ENCODE results near the gene OOSP3.

Gene OOSP3

DNA sequence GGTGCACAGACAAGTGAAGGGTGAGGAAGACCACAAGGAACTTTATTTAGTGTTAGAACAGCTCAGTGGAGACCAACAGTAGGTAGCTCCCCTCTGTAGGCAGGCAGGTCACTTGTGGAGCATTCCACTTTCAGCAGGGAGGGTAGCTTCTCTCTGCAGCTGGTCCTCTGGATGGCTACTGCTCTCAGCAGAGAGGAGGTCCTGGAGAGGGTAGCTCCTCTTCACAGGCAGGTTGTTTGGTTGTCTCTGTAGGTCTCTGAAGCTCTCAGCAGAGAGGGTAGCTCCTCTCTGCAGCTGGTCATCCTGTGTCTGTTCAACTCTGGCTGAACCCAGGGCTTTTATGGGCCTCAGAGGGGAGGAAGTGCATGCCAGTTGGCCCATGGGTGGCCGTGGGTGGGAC lies 53.1 kb downstream of the OOSP3 start:
- TF ChIP-seq, protein P1, sequence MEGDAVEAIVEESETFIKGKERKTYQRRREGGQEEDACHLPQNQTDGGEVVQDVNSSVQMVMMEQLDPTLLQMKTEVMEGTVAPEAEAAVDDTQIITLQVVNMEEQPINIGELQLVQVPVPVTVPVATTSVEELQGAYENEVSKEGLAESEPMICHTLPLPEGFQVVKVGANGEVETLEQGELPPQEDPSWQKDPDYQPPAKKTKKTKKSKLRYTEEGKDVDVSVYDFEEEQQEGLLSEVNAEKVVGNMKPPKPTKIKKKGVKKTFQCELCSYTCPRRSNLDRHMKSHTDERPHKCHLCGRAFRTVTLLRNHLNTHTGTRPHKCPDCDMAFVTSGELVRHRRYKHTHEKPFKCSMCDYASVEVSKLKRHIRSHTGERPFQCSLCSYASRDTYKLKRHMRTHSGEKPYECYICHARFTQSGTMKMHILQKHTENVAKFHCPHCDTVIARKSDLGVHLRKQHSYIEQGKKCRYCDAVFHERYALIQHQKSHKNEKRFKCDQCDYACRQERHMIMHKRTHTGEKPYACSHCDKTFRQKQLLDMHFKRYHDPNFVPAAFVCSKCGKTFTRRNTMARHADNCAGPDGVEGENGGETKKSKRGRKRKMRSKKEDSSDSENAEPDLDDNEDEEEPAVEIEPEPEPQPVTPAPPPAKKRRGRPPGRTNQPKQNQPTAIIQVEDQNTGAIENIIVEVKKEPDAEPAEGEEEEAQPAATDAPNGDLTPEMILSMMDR (IDR thresholded peaks at IDR 0.05; ENCODE audit: low read length) = no peak
- TF ChIP-seq EZH2phosphoT487 (IDR thresholded peaks at IDR 0.05; ENCODE audit: low read length) (no peak), EZH2 (optimal IDR thresholded peaks at IDR 0.05; ENCODE audit: low read depth, low read length) (no peak)
- H4K20me1 ChIP-seq (ENCODE audit: insufficient read depth, low read length) = no peaks in the 10 kb centered on the region
- H3K9ac ChIP-seq (ENCODE audit: low read length) = no peak overlapping the region
- H2AFZ ChIP-seq (ENCODE audit: low read length) = no peak overlapping the region
- DNase-seq = no peak
- H3K9me2 ChIP-seq (replicated peaks; ENCODE audit: insufficient read depth, low read length) = no peaks in the 10 kb centered on the region
- no peaks in the 10 kb centered on the region for H3K79me2 ChIP-seq (ENCODE audit: low read length)
- no peak overlapping the region for H3K4me2 ChIP-seq (ENCODE audit: low read depth, low read length)
- H3K4me3 ChIP-seq (ENCODE audit: low read length) = no peak overlapping the region
- H3K27me3 ChIP-seq (replicated peaks; ENCODE audit: insufficient read depth, low read length) = no peaks in the 10 kb centered on the region
- H3F3A ChIP-seq (ENCODE audit: insufficient read depth, low read length) = no peaks in the 10 kb centered on the region
- H3K4me1 ChIP-seq (ENCODE audit: low read length) = no peaks in the 10 kb centered on the region
- H3K36me3 ChIP-seq (replicated peaks; ENCODE audit: insufficient read depth, low read length) = no peaks in the 10 kb centered on the region
- no peak overlapping the region for H3K27ac ChIP-seq (ENCODE audit: low read length)
- no peaks in the 10 kb centered on the region for H3K9me3 ChIP-seq (replicated peaks; ENCODE audit: insufficient read depth, low read length)

- Histone ChIP-seq H4K20me1 (ENCODE audit: insufficient read depth, low read length) (no peaks in the 10 kb centered on the region), H3K79me2 (ENCODE audit: low read length) (no peaks in the 10 kb centered on the region), H3K27me3 (replicated peaks; ENCODE audit: insufficient read depth, low read length) (no peaks in the 10 kb centered on the region), H3K36me3 (replicated peaks; ENCODE audit: insufficient read depth, low read length) (no peaks in the 10 kb centered on the region), H3F3A (ENCODE audit: insufficient read depth, low read length) (no peaks in the 10 kb centered on the region), H3K9me2 (replicated peaks; ENCODE audit: insufficient read depth, low read length) (no peaks in the 10 kb centered on the region), H3K4me1 (ENCODE audit: low read length) (no peaks in the 10 kb centered on the region), H3K4me3 (ENCODE audit: low read length) (no peak within 1 kb of the TSS), H2AFZ (ENCODE audit: low read length) (no peak within 1 kb of the TSS), H3K9me3 (replicated peaks; ENCODE audit: insufficient read depth, low read length) (no peaks in the 10 kb centered on the region), H3K9ac (ENCODE audit: low read length) (no peak within 1 kb of the TSS), H3K4me2 (ENCODE audit: low read depth, low read length) (no peak within 1 kb of the TSS), H3K27ac (ENCODE audit: low read length) (no peak within 1 kb of the TSS)
- TF ChIP-seq, protein P1 (IDR thresholded peaks at IDR 0.05; ENCODE audit: low read length) = no peak
- TF ChIP-seq EZH2phosphoT487 (IDR thresholded peaks at IDR 0.05; ENCODE audit: low read length) (no peak), EZH2 (optimal IDR thresholded peaks at IDR 0.05; ENCODE audit: low read depth, low read length) (no peak)
- DNase-seq = no peak
Observed at GRCh38 chr11:59938132-59938531, 59.5 kb downstream of the OOSP3 start, which contains the start of gene OOSP1. Gene OOSP1 (plus strand): TSS chr11:59938432. CDS start chr11:59938455, 23 bp downstream.

GRCh38 chr11:59938718-59939117 lies 60.1 kb downstream of the OOSP3 start:
- Histone ChIP-seq H3K9ac (ENCODE audit: low read length) (no peak overlapping the region), H2AFZ (ENCODE audit: low read length) (no peak overlapping the region), H3K4me3 (ENCODE audit: low read length) (no peak overlapping the region), H3K4me2 (ENCODE audit: low read depth, low read length) (no peak overlapping the region), H3F3A (ENCODE audit: insufficient read depth, low read length) (no peaks in the 10 kb centered on the region), H4K20me1 (ENCODE audit: insufficient read depth, low read length) (no peaks in the 10 kb centered on the region), H3K4me1 (ENCODE audit: low read length) (no peaks in the 10 kb centered on the region), H3K79me2 (ENCODE audit: low read length) (no peaks in the 10 kb centered on the region), H3K36me3 (replicated peaks; ENCODE audit: insufficient read depth, low read length) (no peaks in the 10 kb centered on the region), H3K27ac (ENCODE audit: low read length) (no peak overlapping the region), H3K27me3 (replicated peaks; ENCODE audit: insufficient read depth, low read length) (no peaks in the 10 kb centered on the region), H3K9me2 (replicated peaks; ENCODE audit: insufficient read depth, low read length) (no peaks in the 10 kb centered on the region), H3K9me3 (replicated peaks; ENCODE audit: insufficient read depth, low read length) (no peaks in the 10 kb centered on the region)
- no peak for TF ChIP-seq EZH2phosphoT487 (IDR thresholded peaks at IDR 0.05; ENCODE audit: low read length)
- no peak for DNase-seq

- Histone ChIP-seq H3K4me3 (ENCODE audit: low read length) (no peak overlapping the region), H3K36me3 (replicated peaks; ENCODE audit: insufficient read depth, low read length) (no peaks in the 10 kb centered on the region), H3F3A (ENCODE audit: insufficient read depth, low read length) (no peaks in the 10 kb centered on the region), H2AFZ (ENCODE audit: low read length) (no peak overlapping the region), H3K9me2 (replicated peaks; ENCODE audit: insufficient read depth, low read length) (no peaks in the 10 kb centered on the region), H3K27me3 (replicated peaks; ENCODE audit: insufficient read depth, low read length) (no peaks in the 10 kb centered on the region), H3K9ac (ENCODE audit: low read length) (no peak overlapping the region), H3K27ac (ENCODE audit: low read length) (no peak overlapping the region), H4K20me1 (ENCODE audit: insufficient read depth, low read length) (no peaks in the 10 kb centered on the region), H3K4me1 (ENCODE audit: low read length) (no peaks in the 10 kb centered on the region), H3K4me2 (ENCODE audit: low read depth, low read length) (no peak overlapping the region), H3K9me3 (replicated peaks; ENCODE audit: insufficient read depth, low read length) (no peaks in the 10 kb centered on the region), H3K79me2 (ENCODE audit: low read length) (no peaks in the 10 kb centered on the region)
- TF ChIP-seq EZH2 (optimal IDR thresholded peaks at IDR 0.05; ENCODE audit: low read depth, low read length) = no peak
- TF ChIP-seq, protein P1 (IDR thresholded peaks at IDR 0.05; ENCODE audit: low read length) = no peak
- no peak for TF ChIP-seq EZH2phosphoT487 (IDR thresholded peaks at IDR 0.05; ENCODE audit: low read length)
- DNase-seq = no peak
Observed at GRCh38 chr11:59939482-59939881, 60.9 kb downstream of the OOSP3 start.
